GM12891 (cell line): ENCODE results near the gene ASCL2.

Experiments used
- DNase-seq: peaks from one replicate; pipeline ENCODE4 v3.0.0; 2011; ENCODE audit warnings: low spot score; ENCODE audit not compliant: insufficient read length
- FAIRE-seq: peaks from 2 replicates; lab custom pipeline; 2011; peaks lifted over from hg19 to GRCh38; lab: Jason Lieb, UNC
- PAX5 ChIP-seq: IDR thresholded peaks from 2 replicates; pipeline ENCODE4 v1.6.1; 2011; ENCODE audit warnings: low read length, moderate library complexity, mild to moderate bottlenecking; ENCODE audit not compliant: insufficient read depth, severe bottlenecking
- POLR2A ChIP-seq: IDR thresholded peaks from 2 replicates; pipeline ENCODE4 v1.6.1; 2011; ENCODE audit warnings: low read depth, low read length, control low read depth
- POLR2AphosphoS5 ChIP-seq: IDR thresholded peaks from 2 replicates; pipeline ENCODE4 v1.6.1; 2011; ENCODE audit warnings: low read depth, low read length, control low read depth
- POU2F2 ChIP-seq: IDR thresholded peaks from 2 replicates; pipeline ENCODE4 v1.6.1; 2011; ENCODE audit warnings: low read depth, mild to moderate bottlenecking, control low read depth, low read length, moderate library complexity
- SPI1 ChIP-seq: IDR thresholded peaks from 2 replicates; pipeline ENCODE4 v1.6.1; 2011; ENCODE audit warnings: low read depth, low read length, control low read depth
- TAF1 ChIP-seq: IDR thresholded peaks from 2 replicates; pipeline ENCODE4 v1.6.1; 2011; ENCODE audit warnings: low read depth, low read length, control low read depth

Gene ASCL2

DNA sequence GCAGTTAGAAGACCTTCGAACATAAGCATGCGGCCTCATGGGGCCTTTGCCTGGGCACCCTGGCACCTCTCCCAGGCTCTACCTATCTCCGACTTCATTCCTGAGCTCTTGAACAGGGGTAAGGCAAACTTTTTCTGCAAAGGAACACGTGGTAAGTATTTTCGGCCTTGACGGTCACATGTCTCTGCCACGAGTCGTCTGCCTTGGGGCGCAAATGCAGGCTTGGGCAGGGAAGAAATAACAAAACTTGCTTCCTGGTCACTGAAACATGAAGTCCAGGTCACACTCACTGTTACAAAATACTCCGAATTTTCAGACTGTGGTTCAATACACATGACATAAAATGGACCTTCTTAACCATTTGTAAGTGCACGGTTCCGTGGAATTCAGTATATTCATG lies 3.4 kb upstream of the ASCL2 start:
- FAIRE-seq: no peak
- TF ChIP-seq POLR2AphosphoS5 (no peak), PAX5 (no peak), POLR2A (no peak), POU2F2 (no peak), TAF1 (no peak), SPI1 (no peak)
- no peak for DNase-seq

DNA sequence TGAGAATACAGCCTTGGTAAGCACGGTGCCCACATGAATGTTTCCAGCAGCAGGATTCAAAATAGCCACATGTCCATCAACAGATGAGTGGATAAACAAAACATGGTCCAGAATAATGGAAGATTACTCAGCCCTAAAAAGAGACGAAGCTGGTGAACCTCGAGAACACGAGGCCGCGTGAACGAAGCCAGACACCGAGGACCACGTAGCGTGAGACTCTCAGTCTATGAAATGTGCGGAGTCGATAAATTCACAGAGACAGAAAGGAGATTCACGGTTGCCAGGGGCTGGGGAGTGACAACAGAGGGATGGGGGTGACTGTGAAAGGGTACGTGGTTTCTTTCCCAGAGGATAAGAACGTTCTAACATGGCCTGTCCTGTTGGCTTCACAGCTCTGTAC lies 2.9 kb upstream of the ASCL2 start:
- FAIRE-seq: no peak
- DNase-seq: no peak
- no peak for TF ChIP-seq POU2F2
- TF ChIP-seq POLR2AphosphoS5: no peak
- no peak for TF ChIP-seq POLR2A

DNA sequence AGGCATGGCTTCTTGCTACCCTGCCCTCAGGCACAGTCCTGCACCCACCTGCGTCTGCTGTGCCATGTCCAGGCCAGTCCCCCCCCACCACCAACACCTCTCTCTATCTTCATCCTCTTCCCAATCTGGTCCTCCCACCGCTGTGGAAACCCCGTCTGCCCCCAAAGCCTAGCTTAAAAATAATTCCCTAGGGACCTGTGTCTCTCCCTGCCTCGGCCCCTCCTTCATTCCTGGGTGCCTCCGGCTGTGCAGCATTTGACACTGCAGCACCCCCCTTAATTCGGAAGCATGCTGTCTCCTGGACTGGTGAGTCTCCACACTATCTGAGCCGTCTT lies 2.5 kb upstream of the ASCL2 start:
- FAIRE-seq (no peak), DNase-seq (no peak)
- TF ChIP-seq SPI1 (no peak), PAX5 (no peak), TAF1 (no peak), POU2F2 (no peak), POLR2AphosphoS5 (no peak), POLR2A (no peak)

DNA sequence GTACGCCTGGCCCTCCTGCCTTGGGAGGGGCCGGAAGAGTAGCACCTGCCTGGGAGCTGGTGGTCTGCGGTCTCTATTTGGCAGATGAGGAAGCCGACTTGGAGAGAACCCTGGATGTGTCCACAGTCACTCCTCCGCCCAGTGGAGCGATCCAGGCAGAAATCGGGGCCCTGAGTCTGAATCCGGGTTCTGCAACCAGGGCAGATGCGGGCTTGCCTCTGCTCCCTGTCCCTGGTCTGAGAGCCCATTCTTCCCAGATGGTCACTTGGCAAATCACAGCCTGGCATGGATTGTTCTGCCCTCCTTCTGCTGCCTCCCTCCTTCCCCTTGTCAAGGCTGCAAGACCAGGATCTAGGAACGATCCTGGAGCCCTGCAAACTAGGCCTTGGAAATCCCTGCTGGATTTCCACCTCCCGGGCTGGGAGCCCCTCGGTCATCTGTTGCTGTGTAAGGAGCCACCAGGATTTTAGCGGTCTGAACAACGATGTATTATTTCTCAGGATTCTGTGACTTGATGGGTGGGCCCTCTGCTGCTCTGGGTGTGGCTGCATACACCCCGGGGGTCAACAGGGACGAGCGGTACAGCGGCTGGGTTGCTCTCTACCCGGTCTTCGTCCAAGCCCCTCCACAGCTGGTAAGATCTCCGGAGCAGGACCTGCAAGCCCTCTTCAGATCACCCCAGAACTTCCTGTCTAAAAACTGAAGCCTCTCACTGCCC lies 2.0 kb upstream of the ASCL2 start:
- DNase-seq: no peak
- TF ChIP-seq PAX5 (no peak), POLR2AphosphoS5 (no peak), POLR2A (no peak), SPI1 (no peak), POU2F2 (no peak), TAF1 (no peak)
- no peak for FAIRE-seq

DNA sequence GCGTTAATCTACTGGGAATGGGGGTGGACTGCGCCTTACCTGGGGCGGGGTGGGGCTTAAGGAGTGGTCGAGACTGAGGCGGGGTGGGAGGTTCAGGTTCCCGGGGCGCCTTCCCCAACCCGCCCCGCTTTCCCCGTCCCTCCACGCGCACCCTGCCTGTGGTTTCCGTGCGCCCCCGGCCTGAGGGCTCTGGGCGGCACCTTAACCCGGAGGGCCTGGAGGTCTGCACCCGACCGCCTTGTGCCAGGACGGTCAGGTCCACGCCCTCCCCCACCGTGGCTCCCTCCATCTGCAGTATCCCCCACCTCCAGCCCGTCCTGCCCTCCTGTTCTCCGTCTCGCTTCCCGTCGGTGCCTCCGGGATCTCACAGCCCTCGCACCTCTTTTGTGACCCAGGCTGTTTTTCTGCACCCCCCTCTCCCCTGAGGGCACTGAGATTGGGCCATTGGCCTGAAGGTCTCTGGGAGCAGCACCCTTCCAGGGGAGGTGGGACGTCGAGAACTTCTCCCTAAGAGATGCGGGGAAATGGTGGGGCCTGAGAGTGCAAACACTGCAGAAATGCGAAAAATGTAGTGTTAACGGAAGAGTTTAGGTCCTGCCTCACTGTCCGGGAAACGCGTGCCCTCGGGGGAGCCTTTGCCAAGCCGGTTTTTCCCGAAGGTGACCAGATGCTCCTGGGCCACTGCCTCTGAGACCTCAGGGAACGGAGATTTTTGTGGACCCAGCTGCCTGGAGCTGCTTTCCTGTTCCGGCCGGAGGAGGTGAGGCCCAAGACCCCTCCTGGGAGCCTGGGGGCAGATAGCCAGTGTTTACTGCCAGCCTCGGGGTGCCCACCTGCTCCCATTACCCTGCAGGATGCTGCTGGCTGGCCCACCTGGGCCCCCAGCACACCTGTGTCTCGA lies 1.2 kb upstream of the ASCL2 start:
- DNase-seq: no peak
- TF ChIP-seq POLR2AphosphoS5 (no peak), POU2F2 (no peak), POLR2A (no peak), PAX5 (no peak), TAF1 (no peak), SPI1 (no peak)
- no peak for FAIRE-seq

DNA sequence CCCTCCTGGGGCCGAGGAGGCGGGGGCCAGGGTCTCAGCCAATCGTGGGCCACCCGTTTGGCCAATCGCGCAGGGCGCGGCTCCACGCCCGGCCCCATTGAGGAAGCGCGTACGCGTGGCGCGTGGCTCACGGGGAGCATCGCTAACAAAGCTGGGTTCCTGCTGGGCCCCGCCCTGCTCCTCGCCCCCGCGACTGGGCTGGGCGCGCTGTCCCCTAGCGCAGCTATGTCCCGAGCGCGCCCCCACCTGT lies 614 bp upstream of the ASCL2 start:
- DNase-seq (no peak), FAIRE-seq (no peak)
- TF ChIP-seq PAX5 (no peak), POU2F2 (no peak), POLR2AphosphoS5 (no peak), TAF1 (no peak), SPI1 (no peak), POLR2A (no peak)

DNA sequence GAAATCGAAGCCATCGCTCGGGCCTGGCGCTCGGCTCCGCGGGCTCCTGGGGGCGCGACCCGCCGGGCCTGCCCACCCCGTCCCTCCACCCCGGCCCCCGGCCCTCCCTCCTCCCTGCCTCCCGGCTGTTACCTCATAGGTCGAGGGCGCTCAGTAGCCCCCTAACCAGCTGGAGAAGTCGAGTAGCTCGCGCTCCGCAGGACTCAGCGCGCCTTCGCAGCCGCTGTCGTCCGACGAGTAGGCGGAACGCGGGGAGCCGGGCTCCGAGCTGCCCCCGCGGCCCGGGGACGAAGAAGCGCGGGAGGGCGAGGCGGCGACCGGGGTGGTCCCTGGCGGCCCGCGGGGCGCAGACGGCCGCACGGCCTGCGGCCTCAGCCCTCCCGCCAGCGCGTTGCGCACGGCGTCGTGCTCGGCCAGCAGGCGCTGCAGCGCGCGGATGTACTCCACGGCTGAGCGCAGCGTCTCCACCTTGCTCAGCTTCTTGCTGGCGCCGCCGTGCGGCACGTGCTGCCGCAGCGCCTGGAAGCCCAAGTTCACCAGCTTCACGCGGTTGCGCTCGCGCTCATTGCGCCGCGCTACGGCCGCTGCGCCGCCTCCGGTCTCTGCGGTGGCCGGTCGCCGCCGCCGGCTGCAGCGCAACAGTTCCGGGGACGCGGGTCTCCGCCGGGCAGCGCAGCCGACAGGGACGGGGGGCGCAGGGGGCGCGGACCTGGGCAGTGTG lies 627 bp downstream of the ASCL2 start:
- no peak for DNase-seq

DNA sequence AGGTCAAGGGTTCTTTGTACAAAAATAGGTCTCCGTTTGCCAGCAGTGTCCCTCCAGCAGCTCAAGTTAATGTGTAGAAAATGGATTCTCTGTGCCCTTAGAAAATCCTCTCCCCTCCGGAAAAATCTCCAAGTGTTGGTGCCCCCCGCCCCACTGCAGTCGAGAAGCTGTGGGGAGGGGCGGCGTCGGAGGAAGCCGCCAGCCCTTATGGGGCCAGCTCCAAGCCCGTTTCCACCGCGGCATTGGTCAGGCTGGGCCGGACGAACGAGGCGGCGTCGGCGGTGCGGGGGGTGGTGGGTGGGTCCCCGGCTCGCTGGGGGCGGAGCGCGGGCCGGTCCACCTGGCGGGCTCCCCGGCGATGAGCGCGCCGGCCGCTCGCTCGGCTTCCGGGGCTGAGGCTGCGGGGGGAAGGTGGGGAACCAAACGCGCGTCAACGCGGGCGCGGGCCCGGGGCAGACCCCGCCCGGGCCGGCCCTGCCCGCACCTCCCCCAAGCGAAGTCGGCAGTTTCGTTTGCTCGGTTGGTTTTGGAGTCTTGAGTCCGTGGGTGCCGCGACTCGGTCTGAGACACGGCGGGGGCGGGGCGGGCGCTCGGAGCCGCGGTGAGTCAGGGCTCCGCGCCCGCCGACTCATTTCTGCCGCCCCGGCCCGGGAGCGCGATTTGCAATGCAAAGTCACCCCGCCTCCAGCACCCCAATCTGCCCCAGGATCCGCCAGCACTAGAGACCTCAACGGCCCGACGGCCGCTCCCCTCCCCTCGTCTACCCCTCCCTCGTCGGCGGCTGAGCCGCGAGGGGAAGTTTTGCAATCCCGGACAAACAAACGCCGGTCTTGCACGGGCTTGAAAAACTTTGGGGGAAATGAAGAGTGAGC lies 1.4 kb downstream of the ASCL2 start:
- TF ChIP-seq SPI1 (no peak), PAX5 (no peak), POU2F2 (peak; percentile 13; the same call in 1 of the 2 replicates), POLR2AphosphoS5 (no peak)

More for the DNA sequence above, 627 bp downstream of the ASCL2 start:
- FAIRE-seq: no peak
- TF ChIP-seq POU2F2 (no peak), POLR2A (no peak), TAF1 (no peak), SPI1 (no peak), POLR2AphosphoS5 (no peak), PAX5 (no peak)

More for the DNA sequence above, 1.4 kb downstream of the ASCL2 start:
- FAIRE-seq: peak; percentile 9
- peak; percentile 57 for DNase-seq
